ENCODE measurements around the gene LSM4.
"Not testable (repeated sequence)": the region's sequence is repeated elsewhere in the genome, so short reads cannot be mapped to it uniquely, and the experiment has no call there.

LSM4 gene

DNA sequence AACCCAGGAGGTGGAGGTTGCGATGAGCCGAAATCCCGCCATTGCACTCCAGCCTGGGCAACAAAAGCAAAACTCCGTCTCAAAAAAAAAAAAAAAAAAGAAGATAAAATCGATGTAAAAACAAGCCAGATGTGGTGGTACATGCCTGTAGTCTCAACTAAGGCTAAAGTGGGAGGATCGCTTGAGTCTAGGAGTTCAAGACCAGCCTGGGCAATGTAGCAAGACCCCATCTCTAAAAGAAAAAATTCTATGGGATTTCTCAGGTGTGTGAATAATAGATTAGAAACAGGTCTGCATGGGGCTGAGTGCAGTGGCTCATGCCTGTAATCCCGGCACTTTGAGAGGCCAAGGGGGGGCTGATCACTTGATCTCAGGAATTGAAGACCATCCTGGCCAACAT is 28.7 kb upstream of the LSM4 start:
- Histone ChIP-seq H3K4me1 (ENCODE audit: control insufficient read depth in 2 of 2, insufficient read depth in 1 of 2, low read depth in 1 of 2, low read length in 2 of 2) (no peaks in the 10 kb centered on the region), H3K4me3 (ENCODE audit: low read length in 2 of 2) (no peak overlapping the region), H2AFZ (ENCODE audit: low read length) (no peak overlapping the region), H3K4ac (ENCODE audit: low read length) (no peak overlapping the region), H3K27me3 (ENCODE audit: control insufficient read depth in 3 of 3, insufficient read depth in 3 of 3, low read depth in 1 of 3, low read length in 3 of 3) (no peaks in the 10 kb centered on the region), H3K18ac (ENCODE audit: low read length) (no peak overlapping the region), H2BK12ac (ENCODE audit: low read length) (no peak overlapping the region), H3K9ac (ENCODE audit: low read depth, low read length, poor library complexity) (no peak overlapping the region), H3K36me3 (replicated peaks in 1 of 2; ENCODE audit: control insufficient read depth in 2 of 2, insufficient read depth in 2 of 2, low read length in 2 of 2) (peaks cover 1 to 26% of the 10 kb centered on the region in 2 donors), H2BK15ac (ENCODE audit: low read length) (no peak overlapping the region), H2BK120ac (ENCODE audit: low read depth, low read length) (no peak overlapping the region), H3K27ac (replicated peaks; ENCODE audit: low read length) (no peak overlapping the region), H3K79me1 (ENCODE audit: low read depth, low read length) (no peaks in the 10 kb centered on the region), H2BK5ac (ENCODE audit: low read length) (no peak overlapping the region), H3K9me3 (replicated peaks in 1 of 2; ENCODE audit: control insufficient read depth in 2 of 2, insufficient read depth in 1 of 2, low read depth in 1 of 2, low read length in 2 of 2) (peaks cover 0 to 5% of the 10 kb centered on the region in 2 donors), H4K91ac (ENCODE audit: low read depth, low read length, poor library complexity) (no peak overlapping the region), H3K14ac (ENCODE audit: low read length) (no peak overlapping the region), H3K4me2 (ENCODE audit: insufficient read depth, low read length, poor library complexity, severe bottlenecking) (no peak overlapping the region), H2AK5ac (ENCODE audit: low read depth, low read length) (no peak overlapping the region), H3K23ac (ENCODE audit: low read depth, low read length, poor library complexity) (no peak overlapping the region), H4K8ac (ENCODE audit: low read depth, low read length) (no peak overlapping the region)
- WGBS, 2 donors (ENCODE audit: extremely low coverage in 2 of 2, insufficient read length in 2 of 2, insufficient replicate concordance in 1 of 2), result no CpG with 5 or more reads among the region's 7 CpGs
- no peak for DNase-seq (ENCODE audit: low spot score)

DNA sequence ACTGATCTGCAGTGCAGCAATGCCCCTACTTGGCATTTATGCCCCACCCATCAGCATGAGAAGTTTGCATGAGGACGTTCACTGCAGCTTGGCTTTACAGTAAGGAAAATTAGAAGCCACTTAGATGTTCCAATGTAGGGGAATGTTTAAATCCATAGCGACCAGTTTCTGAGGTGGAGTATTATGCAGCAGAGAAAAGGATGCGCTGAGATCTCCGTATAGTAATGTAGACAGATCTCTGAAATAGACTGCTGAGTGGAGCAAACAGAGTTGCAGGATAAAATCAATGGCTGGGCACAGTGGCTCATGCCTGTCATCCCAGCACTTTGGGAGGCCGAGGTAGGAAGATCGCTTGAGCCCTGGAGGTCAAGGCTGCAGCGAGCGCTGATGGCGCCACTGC is 27.6 kb upstream of the LSM4 start:
- Histone ChIP-seq H3K9me3 (replicated peaks in 1 of 2; ENCODE audit: control insufficient read depth in 2 of 2, insufficient read depth in 1 of 2, low read depth in 1 of 2, low read length in 2 of 2) (no peaks in the 10 kb centered on the region), H2AFZ (ENCODE audit: low read length) (no peak overlapping the region), H3K14ac (ENCODE audit: low read length) (no peak overlapping the region), H3K18ac (ENCODE audit: low read length) (no peak overlapping the region), H2BK15ac (ENCODE audit: low read length) (no peak overlapping the region), H2BK120ac (ENCODE audit: low read depth, low read length) (no peak overlapping the region), H3K79me1 (ENCODE audit: low read depth, low read length) (no peaks in the 10 kb centered on the region), H2AK5ac (ENCODE audit: low read depth, low read length) (no peak overlapping the region), H2BK12ac (ENCODE audit: low read length) (no peak overlapping the region), H3K23ac (ENCODE audit: low read depth, low read length, poor library complexity) (no peak overlapping the region), H3K27ac (replicated peaks; ENCODE audit: low read length) (no peak overlapping the region), H3K4me2 (ENCODE audit: insufficient read depth, low read length, poor library complexity, severe bottlenecking) (no peak overlapping the region), H4K8ac (ENCODE audit: low read depth, low read length) (no peak overlapping the region), H3K27me3 (ENCODE audit: control insufficient read depth in 3 of 3, insufficient read depth in 3 of 3, low read depth in 1 of 3, low read length in 3 of 3) (no peaks in the 10 kb centered on the region), H3K36me3 (replicated peaks in 1 of 2; ENCODE audit: control insufficient read depth in 2 of 2, insufficient read depth in 2 of 2, low read length in 2 of 2) (peaks cover 1 to 16% of the 10 kb centered on the region in 2 donors), H3K9ac (ENCODE audit: low read depth, low read length, poor library complexity) (no peak overlapping the region), H3K4me1 (ENCODE audit: control insufficient read depth in 2 of 2, insufficient read depth in 1 of 2, low read depth in 1 of 2, low read length in 2 of 2) (peaks cover 1 to 7% of the 10 kb centered on the region in 2 donors), H3K4me3 (ENCODE audit: low read length in 2 of 2) (no peak overlapping the region), H3K4ac (ENCODE audit: low read length) (no peak overlapping the region), H4K91ac (ENCODE audit: low read depth, low read length, poor library complexity) (no peak overlapping the region), H2BK5ac (ENCODE audit: low read length) (no peak overlapping the region)
- no CpG with 5 or more reads among the region's 9 CpGs for WGBS, 2 donors (ENCODE audit: extremely low coverage in 2 of 2, insufficient read length in 2 of 2, insufficient replicate concordance in 1 of 2)
- no peak for DNase-seq (ENCODE audit: low spot score)

- Histone ChIP-seq H2AK5ac (ENCODE audit: low read depth, low read length) (no peak overlapping the region), H3K4me1 (ENCODE audit: control insufficient read depth in 2 of 2, insufficient read depth in 1 of 2, low read depth in 1 of 2, low read length in 2 of 2) (peaks cover 4 to 11% of the 10 kb centered on the region in 2 donors), H3K4ac (ENCODE audit: low read length) (no peak overlapping the region), H3K27ac (replicated peaks; ENCODE audit: low read length) (no peak overlapping the region), H2BK15ac (ENCODE audit: low read length) (no peak overlapping the region), H3K4me2 (ENCODE audit: insufficient read depth, low read length, poor library complexity, severe bottlenecking) (no peak overlapping the region), H2BK5ac (ENCODE audit: low read length) (no peak overlapping the region), H4K91ac (ENCODE audit: low read depth, low read length, poor library complexity) (no peak overlapping the region), H3K9me3 (replicated peaks in 1 of 2; ENCODE audit: control insufficient read depth in 2 of 2, insufficient read depth in 1 of 2, low read depth in 1 of 2, low read length in 2 of 2) (no peaks in the 10 kb centered on the region), H3K4me3 (ENCODE audit: low read length in 2 of 2) (no peak overlapping the region), H3K14ac (ENCODE audit: low read length) (no peak overlapping the region), H3K36me3 (replicated peaks in 1 of 2; ENCODE audit: control insufficient read depth in 2 of 2, insufficient read depth in 2 of 2, low read length in 2 of 2) (peaks cover 1 to 15% of the 10 kb centered on the region in 2 donors), H2AFZ (ENCODE audit: low read length) (no peak overlapping the region), H4K8ac (ENCODE audit: low read depth, low read length) (no peak overlapping the region), H3K9ac (ENCODE audit: low read depth, low read length, poor library complexity) (no peak overlapping the region), H2BK12ac (ENCODE audit: low read length) (no peak overlapping the region), H3K79me1 (ENCODE audit: low read depth, low read length) (no peaks in the 10 kb centered on the region), H3K23ac (ENCODE audit: low read depth, low read length, poor library complexity) (no peak overlapping the region), H2BK120ac (ENCODE audit: low read depth, low read length) (no peak overlapping the region), H3K18ac (ENCODE audit: low read length) (no peak overlapping the region), H3K27me3 (ENCODE audit: control insufficient read depth in 3 of 3, insufficient read depth in 3 of 3, low read depth in 1 of 3, low read length in 3 of 3) (no peaks in the 10 kb centered on the region)
- no peak for DNase-seq (ENCODE audit: low spot score)
- WGBS, 2 donors (ENCODE audit: extremely low coverage in 2 of 2, insufficient read length in 2 of 2, insufficient replicate concordance in 1 of 2), result no CpG with 5 or more reads among the region's 12 CpGs
These were observed 26.8 kb upstream of the LSM4 start for GRCh38 chr19:18349524-18350128.

DNA sequence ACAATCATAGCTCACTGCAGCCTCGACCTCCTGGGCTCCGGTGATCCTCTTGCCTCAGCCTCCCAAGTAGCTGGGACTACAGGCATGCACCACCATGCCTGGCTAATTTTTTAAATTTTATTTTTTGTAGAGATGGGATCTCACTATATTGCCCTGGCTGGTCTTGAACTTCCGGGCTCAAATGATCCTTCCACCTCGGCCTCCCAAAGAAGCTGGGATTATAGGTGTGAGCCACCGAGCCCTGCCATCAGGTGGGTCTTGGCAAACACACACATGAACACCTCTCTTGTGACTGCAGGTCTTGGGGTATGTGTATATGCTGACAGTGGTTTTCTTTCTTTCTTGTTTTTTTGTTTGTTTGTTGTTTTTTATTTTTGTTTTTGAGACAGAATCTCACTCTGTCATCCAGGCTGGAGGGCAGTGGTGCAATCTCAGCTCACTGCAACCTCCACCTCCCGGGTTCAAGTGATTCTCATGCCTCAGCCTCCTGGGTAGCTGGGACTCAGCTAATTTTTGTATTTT is 26.0 kb upstream of the LSM4 start:
- H4K8ac ChIP-seq (ENCODE audit: low read depth, low read length); H2BK120ac ChIP-seq (ENCODE audit: low read depth, low read length); H3K4me2 ChIP-seq (ENCODE audit: insufficient read depth, low read length, poor library complexity, severe bottlenecking); H2AK5ac ChIP-seq (ENCODE audit: low read depth, low read length); H3K9ac ChIP-seq (ENCODE audit: low read depth, low read length, poor library complexity); H4K91ac ChIP-seq (ENCODE audit: low read depth, low read length, poor library complexity); H3K27ac ChIP-seq (replicated peaks; ENCODE audit: low read length); H2BK12ac ChIP-seq (ENCODE audit: low read length); H3K14ac ChIP-seq (ENCODE audit: low read length); H3K4me3 ChIP-seq (ENCODE audit: low read length in 2 of 2); H3K9me3 ChIP-seq (replicated peaks in 1 of 2; ENCODE audit: control insufficient read depth in 2 of 2, insufficient read depth in 1 of 2, low read depth in 1 of 2, low read length in 2 of 2); H2AFZ ChIP-seq (ENCODE audit: low read length); H3K23ac ChIP-seq (ENCODE audit: low read depth, low read length, poor library complexity); H2BK5ac ChIP-seq (ENCODE audit: low read length); H2BK15ac ChIP-seq (ENCODE audit: low read length); H3K79me1 ChIP-seq (ENCODE audit: low read depth, low read length); H3K18ac ChIP-seq (ENCODE audit: low read length); H3K4ac ChIP-seq (ENCODE audit: low read length); H3K27me3 ChIP-seq (ENCODE audit: control insufficient read depth in 3 of 3, insufficient read depth in 3 of 3, low read depth in 1 of 3, low read length in 3 of 3); DNase-seq (ENCODE audit: low spot score): not testable (repeated sequence)
- WGBS, 2 donors (ENCODE audit: extremely low coverage in 2 of 2, insufficient read length in 2 of 2, insufficient replicate concordance in 1 of 2), result no CpG with 5 or more reads among the region's 6 CpGs
- Histone ChIP-seq H3K4me1 (ENCODE audit: control insufficient read depth in 2 of 2, insufficient read depth in 1 of 2, low read depth in 1 of 2, low read length in 2 of 2) (peaks cover 6 to 18% of the 10 kb centered on the region in 2 donors), H3K36me3 (replicated peaks in 1 of 2; ENCODE audit: control insufficient read depth in 2 of 2, insufficient read depth in 2 of 2, low read length in 2 of 2) (peaks cover 1 to 15% of the 10 kb centered on the region in 2 donors)
